GM12865 (cell line): Measurements from ENCODE around the gene TRAF4.

ENCODE experiments used
- DNase-seq: peaks from one replicate; pipeline ENCODE4 v3.0.0; 2010; ENCODE audit warnings: low read depth
- H3K4me3 ChIP-seq: 2 replicates; pipeline ENCODE4 v1.5.1; 2011; ENCODE audit warnings: mild to moderate bottlenecking, low read depth, low read length, control low read depth
- CTCF ChIP-seq: IDR thresholded peaks from 2 replicates; pipeline ENCODE4 v1.5.1; 2011; ENCODE audit warnings: low read length, control low read depth, low read depth, inconsistent platforms; ENCODE audit not compliant: insufficient read depth; ENCODE audit errors: missing control alignments

TRAF4 gene

GRCh38 chr17:28703552-28704218, 40.1 kb upstream of the TRAF4 start:
- no peak for DNase-seq
- TF ChIP-seq CTCF = no peak
- no peak overlapping the region for H3K4me3 ChIP-seq

- no peak for TF ChIP-seq CTCF
- no peak overlapping the region for H3K4me3 ChIP-seq
- no peak for DNase-seq
Measured at GRCh38 chr17:28704219-28704858, 39.5 kb upstream of the TRAF4 start.

- no peak for DNase-seq
- no peak for TF ChIP-seq CTCF
- H3K4me3 ChIP-seq = no peak overlapping the region
Measured at GRCh38 chr17:28705074-28705659, 38.6 kb upstream of the TRAF4 start.

GRCh38 chr17:28705728-28706334, 38.0 kb upstream of the TRAF4 start:
- TF ChIP-seq CTCF = no peak
- DNase-seq = no peak
- H3K4me3 ChIP-seq = no peak overlapping the region

- H3K4me3 ChIP-seq = no peak overlapping the region
- TF ChIP-seq CTCF = no peak
- DNase-seq = no peak
Measured at GRCh38 chr17:28706471-28707338, 37.1 kb upstream of the TRAF4 start.

GRCh38 chr17:28707339-28707720, 36.5 kb upstream of the TRAF4 start:
- H3K4me3 ChIP-seq = no peak overlapping the region
- no peak for TF ChIP-seq CTCF
- no peak for DNase-seq
